A549 (cell line): ENCODE data around the gene PCBP3. TPM values are rescaled to one million over a fixed set of nuclear protein-coding genes. Genes with fewer than 3 reads are reported as not detected.

ENCODE experiments used
- ATAC-seq, 2 experiments: fragments of 200-7000 bp in 1 of 2; fragments of >200 bp in 1 of 2; cut with Nextera tagmentation in 1 of 2; cut with Tn5 transposase in 1 of 2; 3 replicates each; pipeline versions ENCODE4 v1.8.0 to v1.9.1; 2018 to 2020; ENCODE audit warnings: mild to moderate bottlenecking in 1 of 2, moderate library complexity in 1 of 2
- CTCF ChIA-PET: fragments of 300-600 bp; sonication (Branson Sonifier 250); formaldehyde crosslinking; extraction: SDS; loops from one replicate; lab custom pipeline; 2021; ENCODE audit warnings: antibody characterized with exemption, inconsistent platforms; lab: Yijun Ruan, JAX
- POLR2A ChIA-PET: fragments of 350-600 bp; formaldehyde crosslinking; extraction: SDS; loops from one replicate; lab custom pipeline; 2021; ENCODE audit warnings: antibody characterized with exemption, inconsistent platforms; lab: Yijun Ruan, JAX
- DNase-seq, 2 experiments: peaks; one replicate each; pipeline versions ENCODE4 v3.0.0 to v3.0.0-alpha.2; 2011 to 2016; ENCODE audit warnings: low read depth in 1 of 2, low spot score in 1 of 2
- FAIRE-seq: peaks from 2 replicates; lab custom pipeline; 2011; peaks lifted over from hg19 to GRCh38; lab: Jason Lieb, UNC
- H3K27ac ChIP-seq, 2 experiments: fragments of >200 bp; sonication (Bioruptor Twin); formaldehyde crosslinking; 3 replicates each; pipeline ENCODE4 v1.5.1; 2016 to 2017
- H3K4me1 ChIP-seq: fragments of >200 bp; sonication (Bioruptor Twin); formaldehyde crosslinking; 3 replicates; pipeline ENCODE4 v1.6.1; 2016
- H3K4me2 ChIP-seq: fragments of >200 bp; sonication (Bioruptor Twin); formaldehyde crosslinking; 3 replicates; pipeline ENCODE4 v1.6.1; 2016
- H3K4me3 ChIP-seq: fragments of >200 bp; sonication (Bioruptor Twin); formaldehyde crosslinking; 3 replicates; pipeline ENCODE4 v1.5.1; 2016
- H3K9me3 ChIP-seq: fragments of >200 bp; sonication (Bioruptor Twin); formaldehyde crosslinking; 3 replicates; pipeline ENCODE4 v1.6.1; 2016
- BCL3 ChIP-seq: fragments of >200 bp; sonication (Bioruptor Twin); formaldehyde crosslinking; IDR thresholded peaks from 3 replicates; pipeline ENCODE4 v1.6.1; 2016
- CBX2 ChIP-seq: fragments of 200-600 bp; sonication (generic); IDR thresholded peaks from 2 replicates; pipeline ENCODE4 v1.6.1; 2016; ENCODE audit warnings: low read depth, mild to moderate bottlenecking, borderline replicate concordance
- E2F6 ChIP-seq: IDR thresholded peaks from 2 replicates; pipeline ENCODE4 v1.6.1; 2012; ENCODE audit warnings: low read depth, borderline replicate concordance
- ELK1 ChIP-seq: fragments of 150-350 bp; IDR thresholded peaks from 2 replicates; pipeline ENCODE4 v1.6.1; 2014; ENCODE audit warnings: low read depth, mild to moderate bottlenecking, low read length
- FOSL2 ChIP-seq, 2 experiments: fragments of 450-650 bp in 1 of 2; fragments of >200 bp in 1 of 2; sonication (Bioruptor Twin) in 1 of 2; formaldehyde crosslinking; IDR thresholded peaks; 2 replicates each; pipeline versions ENCODE4 v1.5.0 to v1.6.1; 2016 to 2020; ENCODE audit warnings: mild to moderate bottlenecking in 1 of 2, moderate library complexity in 1 of 2
- HES2 ChIP-seq: fragments of >200 bp; sonication (Bioruptor Twin); formaldehyde crosslinking; IDR thresholded peaks from 2 replicates; pipeline ENCODE4 v1.6.1; 2016
- HEYL ChIP-seq: fragments of 250-450 bp; sonication (Bioruptor Pico); IDR thresholded peaks from 2 replicates; pipeline ENCODE4 v1.8.0; 2021; ENCODE audit warnings: mild to moderate bottlenecking, moderate library complexity
- HMGXB4 ChIP-seq: fragments of 250-450 bp; sonication (Bioruptor Pico); IDR thresholded peaks from 2 replicates; pipeline ENCODE4 v1.5.0; 2021; ENCODE audit warnings: mild to moderate bottlenecking, moderate library complexity, borderline replicate concordance
- HOXA7 ChIP-seq: fragments of 250-450 bp; sonication (Bioruptor Pico); IDR thresholded peaks from 2 replicates; pipeline ENCODE4 v1.5.0; 2020; ENCODE audit warnings: mild to moderate bottlenecking, moderate library complexity
- HOXB13 ChIP-seq: fragments of 250-450 bp; sonication (Bioruptor Pico); IDR thresholded peaks from 2 replicates; pipeline ENCODE4 v1.5.0; 2020; ENCODE audit warnings: low read depth, mild to moderate bottlenecking, moderate library complexity
- HOXB5 ChIP-seq: fragments of 250-450 bp; sonication (Bioruptor Pico); IDR thresholded peaks from 2 replicates; pipeline ENCODE4 v1.5.0; 2020; ENCODE audit warnings: mild to moderate bottlenecking, moderate library complexity
- JUN ChIP-seq, 2 experiments: fragments of >200 bp; sonication (Bioruptor Twin); formaldehyde crosslinking; IDR thresholded peaks; 2 replicates in 1 of 2; 3 replicates in 1 of 2; pipeline ENCODE4 v1.6.1; 2016 to 2017
- MAFK ChIP-seq: fragments of 450-650 bp; IDR thresholded peaks from 2 replicates; pipeline ENCODE4 v1.6.1; 2014; ENCODE audit not compliant: partially characterized antibody
- MAX ChIP-seq: IDR thresholded peaks from 2 replicates; pipeline ENCODE4 v1.6.1; 2012
- MAZ ChIP-seq: fragments of 150-350 bp; IDR thresholded peaks from 2 replicates; pipeline ENCODE4 v1.6.1; 2014; ENCODE audit warnings: antibody characterized with exemption, low read depth, low read length, borderline replicate concordance
- NFE2L2 ChIP-seq: fragments of 150-350 bp; conservative IDR thresholded peaks from 2 replicates; pipeline ENCODE4 v1.6.1; 2014; ENCODE audit warnings: low read length
- NR3C1 ChIP-seq: fragments of >200 bp; sonication (Bioruptor Twin); formaldehyde crosslinking; IDR thresholded peaks from 3 replicates; pipeline ENCODE4 v1.6.1; 2017
- PBX3 ChIP-seq: IDR thresholded peaks from 2 replicates; pipeline ENCODE4 v1.6.1; 2012
- PHF8 ChIP-seq: fragments of 200-600 bp; sonication (generic); IDR thresholded peaks from 2 replicates; pipeline ENCODE4 v1.6.1; 2016; ENCODE audit warnings: low read depth, mild to moderate bottlenecking, antibody characterized with exemption, moderate library complexity, borderline replicate concordance
- POLR2A ChIP-seq: IDR thresholded peaks from 2 replicates; pipeline ENCODE4 v1.6.1; 2012; ENCODE audit warnings: mild to moderate bottlenecking, low read length
- POLR2AphosphoS2 ChIP-seq: conservative IDR thresholded peaks from 2 replicates; pipeline ENCODE4 v1.6.1; 2012; ENCODE audit warnings: low read length, improper control_type of control experiment, inconsistent platforms
- RARB ChIP-seq: fragments of 250-450 bp; sonication (Bioruptor Pico); IDR thresholded peaks from 2 replicates; pipeline ENCODE4 v1.8.0; 2021; ENCODE audit warnings: mild to moderate bottlenecking, moderate library complexity
- RFX5 ChIP-seq: fragments of 450-650 bp; IDR thresholded peaks from 2 replicates; pipeline ENCODE4 v1.7.1; 2014; ENCODE audit warnings: antibody characterized with exemption, mild to moderate bottlenecking, moderate library complexity
- RNF2 ChIP-seq: fragments of 200-600 bp; sonication (generic); IDR thresholded peaks from 2 replicates; pipeline ENCODE4 v1.6.1; 2016; ENCODE audit warnings: low read depth, mild to moderate bottlenecking, antibody characterized with exemption, moderate library complexity, borderline replicate concordance
- TP53 ChIP-seq: fragments of 250-450 bp; sonication (Bioruptor Pico); IDR thresholded peaks from 2 replicates; pipeline ENCODE4 v1.5.0; 2021; ENCODE audit warnings: mild to moderate bottlenecking, moderate library complexity
- USF2 ChIP-seq: fragments of 450-650 bp; IDR thresholded peaks from 2 replicates; pipeline ENCODE4 v1.6.1; 2014; ENCODE audit warnings: antibody characterized with exemption
- WGBS: methylation state at CpG from one replicate; pipeline ENCODE4 v1.1.6; 2017; ENCODE audit errors: missing lambda C conversion rate; 5-methylcytosine and 5-hydroxymethylcytosine counted together
- polyA plus RNA-seq, 4 experiments: library from polyadenylated mRNA; depleted of rRNA in 3 of 4; stranded (reverse); fragments of >200 nt; fragmentation: RNase III in 1 of 4; extraction: RNeasy Plus Mini Kit Qiagen cat#74134 plus additional on column Dnase treatment in 1 of 4; gene quantifications; 2 replicates in 3 of 4; 3 replicates in 1 of 4; pipeline ENCODE4 v1.2.3, GENCODE V29; 2011 to 2017

PCBP3 gene
- polyA plus RNA-seq, 2 of the 4 experiments (the other 2 are of a cell fraction) = 0.30 to 0.34 TPM

GRCh38 chr21:45869121-45870007, 225.8 kb downstream of the PCBP3 start:
- CTCF ChIA-PET = interaction anchor here (0.7 to 1.1 kb wide), 3 partner anchors 12 to 272 kb away, joined by 3 read pairs; no protein-coding TSS in a partner anchor
- Histone ChIP-seq H3K9me3 (no peaks in the 10 kb centered on the region), H3K4me2 (no peak overlapping the region), H3K27ac (no peak overlapping the region), H3K4me1 (no peaks in the 10 kb centered on the region), H3K4me3 (no peak overlapping the region)
- TF ChIP-seq TP53 (CRISPR knock-in tag) (no peak), RFX5 (no peak), E2F6 (no peak), NFE2L2 (no peak), POLR2AphosphoS2 (no peak), POLR2A (no peak), MAFK (no peak), RARB (CRISPR knock-in tag) (no peak), MAZ (no peak), USF2 (no peak), HES2 (no peak), HEYL (CRISPR knock-in tag) (no peak), ELK1 (no peak), CBX2 (no peak), HOXA7 (CRISPR knock-in tag) (no peak), FOSL2 (IDR thresholded peaks at IDR 0.05) (no peak), FOSL2 (CRISPR knock-in tag; IDR thresholded peaks at IDR 0.05) (no peak)
- 63% methylated on average over 20 of the region's 24 CpGs for WGBS
- no peak for FAIRE-seq
- POLR2A ChIA-PET = no interaction called here
- DNase-seq = no peak
- ATAC-seq = no peak

- no peak for ATAC-seq
- FAIRE-seq = no peak
- no peaks in the 10 kb centered on the region for H3K4me1 ChIP-seq
- no peak overlapping the region for H3K4me3 ChIP-seq
- H3K27ac ChIP-seq = no peak overlapping the region
- 48% methylated on average over 8 of the region's 12 CpGs for WGBS
- POLR2A ChIA-PET = no interaction called here
- CTCF ChIA-PET = interaction anchor here (1.1 kb wide), 1 partner anchor 273 kb away, joined by 3 read pairs; no protein-coding TSS in a partner anchor
- H3K9me3 ChIP-seq = no peaks in the 10 kb centered on the region
- H3K4me2 ChIP-seq = no peak overlapping the region
- no peak for DNase-seq
- TF ChIP-seq JUN (IDR thresholded peaks at IDR 0.05) (no peak), PBX3 (no peak), ELK1 (no peak), POLR2AphosphoS2 (no peak), RNF2 (no peak), HMGXB4 (no peak), PHF8 (no peak), HOXB5 (CRISPR knock-in tag) (no peak), MAX (no peak), HOXB13 (CRISPR knock-in tag) (no peak), NR3C1 (no peak), BCL3 (no peak)
These were observed 226.9 kb downstream of the PCBP3 start for GRCh38 chr21:45870421-45870820.
